GM18868 (cell line): Measurements from ENCODE around the gene FRG2.
"Not testable (repeated sequence)": the region's sequence is repeated elsewhere in the genome, so short reads cannot be mapped to it uniquely, and the experiment has no call there.

Source experiments
- ATAC-seq: cut with Tn5 transposase; IDR thresholded peaks from one replicate; pipeline ENCODE4 v1.9.1; 2021; ENCODE audit warnings: mild to moderate bottlenecking, moderate library complexity; ENCODE audit not compliant: unreplicated experiment

The FRG2 gene

GRCh38 chr4:190027156-190027555 lies at the start of gene FRG2:
Gene FRG2, minus strand, starts transcription at chr4:190027256. Its CDS starts 52 bp downstream, at chr4:190027204.
- not testable (repeated sequence) for ATAC-seq

DNA sequence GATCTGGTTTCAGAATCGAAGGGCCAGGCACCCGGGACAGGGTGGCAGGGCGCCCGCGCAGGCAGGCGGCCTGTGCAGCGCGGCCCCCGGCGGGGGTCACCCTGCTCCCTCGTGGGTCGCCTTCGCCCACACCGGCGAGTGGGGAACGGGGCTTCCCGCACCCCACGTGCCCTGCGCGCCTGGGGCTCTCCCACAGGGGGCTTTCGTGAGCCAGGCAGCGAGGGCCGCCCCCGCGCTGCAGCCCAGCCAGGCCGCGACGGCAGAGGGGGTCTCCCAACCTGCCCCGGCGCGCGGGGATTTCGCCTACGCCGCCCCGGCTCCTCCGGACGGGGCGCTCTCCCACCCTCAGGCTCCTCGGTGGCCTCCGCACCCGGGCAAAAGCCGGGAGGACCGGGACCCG lies 41.3 kb upstream of the FRG2 start:
- ATAC-seq: not testable (repeated sequence)

DNA sequence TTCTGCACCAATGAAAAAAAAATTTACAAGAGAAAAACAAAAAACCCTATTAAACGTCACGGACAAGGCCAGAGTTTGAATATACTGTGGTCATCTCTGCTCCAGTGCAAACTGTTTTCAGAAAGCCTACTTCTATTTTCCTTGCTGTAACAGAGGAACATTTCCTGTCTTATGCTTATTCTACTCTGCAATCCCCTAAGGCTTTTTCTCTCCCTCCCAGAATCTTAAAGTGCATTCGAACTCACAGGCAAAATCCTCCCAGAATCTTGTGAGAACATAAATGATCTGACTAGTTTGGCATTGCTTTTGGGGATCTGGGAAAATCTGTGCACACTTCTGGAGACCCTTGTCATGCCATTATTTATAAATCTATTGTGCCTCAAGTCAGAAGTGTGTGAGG lies 37.7 kb upstream of the FRG2 start:
- not testable (repeated sequence) for ATAC-seq

GRCh38 chr4:190064342-190064741 lies 37.3 kb upstream of the FRG2 start, which contains the start of gene DBET:
Gene DBET, plus strand, starts transcription at chr4:190064502.
- not testable (repeated sequence) for ATAC-seq

DNA sequence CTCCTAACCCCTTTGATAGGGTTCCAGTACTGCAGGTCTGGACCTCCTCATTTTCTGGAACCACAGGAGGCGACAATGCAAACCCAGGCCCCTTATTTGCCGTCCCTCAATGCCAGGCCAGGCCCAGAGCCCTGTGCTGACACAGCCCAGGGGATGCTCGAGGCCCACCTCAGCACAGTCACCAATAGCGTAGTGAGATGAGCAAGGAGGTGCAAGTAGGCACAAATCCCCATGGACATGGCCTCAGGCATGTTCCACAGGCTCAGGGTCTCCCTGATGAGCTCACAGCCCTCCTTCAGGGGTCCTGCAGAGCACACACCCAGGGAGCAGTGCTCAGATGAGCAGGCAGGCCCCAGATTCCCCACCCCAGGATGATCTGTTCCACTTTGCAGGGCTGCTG lies 31.9 kb upstream of the FRG2 start:
- ATAC-seq: not testable (repeated sequence)

DNA sequence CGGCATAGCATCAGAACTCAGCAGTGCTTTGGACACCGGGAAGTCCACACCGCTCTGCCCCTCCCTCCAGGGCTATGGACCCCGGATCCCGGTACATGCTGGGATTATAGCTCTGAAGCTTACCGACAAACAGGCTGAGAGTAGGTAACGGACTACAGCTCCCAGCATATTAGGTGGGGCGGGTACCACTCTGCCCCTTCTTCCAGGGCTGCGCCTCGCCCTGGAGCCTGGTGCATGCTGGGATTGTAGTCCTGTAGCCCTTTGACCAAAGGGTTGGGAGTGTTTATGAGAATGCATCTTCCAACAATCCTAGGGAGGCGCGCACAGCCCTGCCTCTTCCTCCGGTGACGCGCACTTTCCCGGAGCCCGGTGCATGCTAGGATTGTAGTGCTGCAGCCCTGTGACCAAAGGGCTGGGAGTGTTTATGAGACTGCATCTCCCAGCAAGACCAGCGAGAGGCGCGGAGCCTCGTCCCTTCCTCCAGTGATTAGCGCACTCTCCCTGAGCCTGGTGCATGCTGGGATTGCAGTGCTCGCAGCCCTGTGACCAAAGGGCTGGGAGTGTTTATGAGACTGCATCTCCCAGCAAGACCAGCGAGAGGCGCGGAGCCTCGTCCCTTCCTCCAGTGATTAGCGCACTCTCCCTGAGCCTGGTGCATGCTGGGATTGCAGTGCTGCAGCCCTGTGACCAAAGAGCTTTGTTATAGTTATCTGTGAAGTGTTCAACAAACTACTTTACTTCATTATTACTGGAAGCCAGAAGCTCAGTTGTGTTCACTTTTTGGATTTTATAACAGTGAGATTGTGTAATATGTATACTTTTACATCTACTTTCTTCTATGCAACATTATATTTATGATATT lies 22.6 kb upstream of the FRG2 start:
- not testable (repeated sequence) for ATAC-seq

DNA sequence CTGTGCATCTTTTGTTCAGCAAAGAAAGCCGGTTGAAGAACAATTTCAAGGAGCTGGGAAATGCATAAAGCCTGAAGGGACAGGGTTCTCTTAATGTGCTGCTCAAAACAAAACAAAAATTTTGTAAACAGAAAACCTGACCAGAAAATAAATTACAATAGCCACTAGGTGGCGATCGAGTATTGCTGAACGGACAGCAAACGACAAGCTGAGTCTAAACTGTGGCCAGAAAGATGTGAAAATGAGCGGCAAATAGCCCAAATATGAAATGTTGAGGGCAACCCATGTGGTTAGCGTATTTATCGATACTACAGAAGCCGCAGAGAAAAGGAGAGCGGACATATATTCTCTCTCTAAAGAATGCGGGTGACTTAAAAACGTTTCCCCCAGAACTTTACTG lies 20.6 kb upstream of the FRG2 start:
- not testable (repeated sequence) for ATAC-seq

- ATAC-seq: not testable (repeated sequence)
Observed at GRCh38 chr4:190040873-190041272, 13.8 kb upstream of the FRG2 start.

- not testable (repeated sequence) for ATAC-seq
Observed at GRCh38 chr4:190037704-190038388, 10.8 kb upstream of the FRG2 start.

DNA sequence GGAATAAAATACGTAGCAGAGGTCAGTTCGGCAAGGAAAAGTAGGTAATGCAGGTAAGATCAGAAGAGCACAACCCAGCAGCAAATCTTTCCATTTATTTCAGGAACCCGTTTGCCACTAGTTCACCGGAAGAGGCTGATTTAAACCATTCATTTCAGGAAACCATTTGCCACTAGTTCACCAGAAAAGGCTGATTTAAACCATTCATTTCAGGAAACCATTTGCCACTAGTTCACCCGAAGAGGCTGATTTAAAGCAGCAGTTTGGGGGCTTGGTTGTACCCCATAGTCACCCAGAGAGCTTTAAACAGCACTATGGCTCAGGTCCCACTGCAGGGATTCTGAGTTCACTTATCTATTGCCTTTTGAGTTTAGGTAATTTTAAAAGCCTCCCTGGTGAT lies 4.2 kb upstream of the FRG2 start:
- ATAC-seq: not testable (repeated sequence)

DNA sequence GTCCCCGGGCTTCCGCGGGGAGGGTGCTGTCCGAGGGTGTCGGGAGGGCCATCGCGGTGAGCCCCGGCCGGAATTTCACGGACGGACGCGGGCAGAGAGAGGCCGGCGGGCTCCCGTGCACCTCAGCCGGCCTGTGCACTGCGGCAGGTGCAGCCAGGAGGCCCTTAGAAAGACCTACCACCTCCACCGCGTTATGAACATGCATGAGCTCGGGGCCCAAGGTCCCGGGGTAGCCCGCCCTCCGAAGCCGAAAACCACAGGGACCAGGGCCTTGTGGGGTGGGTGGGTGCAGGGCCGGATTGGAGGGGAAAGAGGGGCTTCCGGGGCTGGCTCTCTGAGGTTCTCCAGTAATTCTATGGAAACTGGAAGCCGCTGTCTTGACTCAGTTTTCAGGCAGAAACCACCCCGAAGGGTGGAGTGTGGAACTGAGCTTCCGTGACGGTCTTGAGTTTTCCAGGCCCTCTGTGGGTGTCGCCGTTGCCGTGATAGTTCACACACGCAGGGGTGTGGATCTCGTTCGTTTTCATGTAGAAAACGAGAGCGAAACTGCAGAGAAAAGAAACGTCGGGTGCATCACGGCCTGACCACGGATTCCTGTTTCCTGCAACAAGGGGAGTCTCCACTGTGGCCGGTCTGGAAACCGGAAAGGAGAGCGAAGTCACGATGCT lies 4.3 kb downstream of the FRG2 start:
- not testable (repeated sequence) for ATAC-seq

- not testable (repeated sequence) for ATAC-seq
Observed at GRCh38 chr4:190021973-190022372, 5.1 kb downstream of the FRG2 start.

- ATAC-seq: no peak
Observed at GRCh38 chr4:190020790-190021717, 6.0 kb downstream of the FRG2 start.

GRCh38 chr4:190019859-190020463 lies 7.1 kb downstream of the FRG2 start:
- ATAC-seq: not testable (repeated sequence)

DNA sequence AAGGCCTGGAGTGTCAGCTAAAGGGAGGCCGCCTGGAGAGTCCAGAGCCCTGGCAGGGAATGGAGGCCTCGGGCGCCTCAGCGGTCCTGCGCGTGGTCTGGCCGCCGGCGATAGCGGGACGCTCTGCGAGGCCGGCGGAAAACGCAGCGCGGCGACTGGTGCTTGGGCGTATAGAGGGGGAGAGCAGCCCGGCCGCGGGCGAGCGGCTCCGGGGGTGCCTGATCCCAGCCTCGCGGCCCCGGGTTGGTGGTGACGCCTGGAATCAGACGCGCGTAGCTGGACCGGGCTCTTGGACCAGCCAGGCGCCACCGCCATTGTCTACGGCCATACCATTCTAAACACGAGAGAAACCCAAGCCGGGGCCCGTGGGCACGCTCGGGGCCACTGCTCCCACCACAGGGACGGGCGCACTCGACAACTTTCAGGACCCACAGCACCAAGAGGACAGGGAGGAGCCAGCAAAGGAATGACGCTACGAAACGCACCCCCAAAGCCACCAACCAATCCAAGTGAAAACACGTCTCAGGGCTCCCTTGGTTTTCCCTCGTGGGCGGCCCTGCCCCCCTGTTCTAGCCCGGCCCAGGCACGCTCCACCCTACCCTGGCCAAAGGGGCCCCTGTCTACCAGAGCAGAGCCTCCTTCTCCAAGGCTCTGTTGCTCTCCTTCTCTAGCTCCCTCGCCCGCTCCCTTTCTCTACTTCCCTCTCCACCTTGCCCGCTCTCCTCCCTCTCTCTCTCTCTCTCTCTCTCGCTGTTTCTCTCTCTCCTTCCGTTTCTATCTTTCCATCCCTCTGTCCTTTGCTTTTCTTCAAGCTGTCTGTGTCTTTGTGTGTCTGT lies 7.8 kb downstream of the FRG2 start:
- ATAC-seq: no peak

DNA sequence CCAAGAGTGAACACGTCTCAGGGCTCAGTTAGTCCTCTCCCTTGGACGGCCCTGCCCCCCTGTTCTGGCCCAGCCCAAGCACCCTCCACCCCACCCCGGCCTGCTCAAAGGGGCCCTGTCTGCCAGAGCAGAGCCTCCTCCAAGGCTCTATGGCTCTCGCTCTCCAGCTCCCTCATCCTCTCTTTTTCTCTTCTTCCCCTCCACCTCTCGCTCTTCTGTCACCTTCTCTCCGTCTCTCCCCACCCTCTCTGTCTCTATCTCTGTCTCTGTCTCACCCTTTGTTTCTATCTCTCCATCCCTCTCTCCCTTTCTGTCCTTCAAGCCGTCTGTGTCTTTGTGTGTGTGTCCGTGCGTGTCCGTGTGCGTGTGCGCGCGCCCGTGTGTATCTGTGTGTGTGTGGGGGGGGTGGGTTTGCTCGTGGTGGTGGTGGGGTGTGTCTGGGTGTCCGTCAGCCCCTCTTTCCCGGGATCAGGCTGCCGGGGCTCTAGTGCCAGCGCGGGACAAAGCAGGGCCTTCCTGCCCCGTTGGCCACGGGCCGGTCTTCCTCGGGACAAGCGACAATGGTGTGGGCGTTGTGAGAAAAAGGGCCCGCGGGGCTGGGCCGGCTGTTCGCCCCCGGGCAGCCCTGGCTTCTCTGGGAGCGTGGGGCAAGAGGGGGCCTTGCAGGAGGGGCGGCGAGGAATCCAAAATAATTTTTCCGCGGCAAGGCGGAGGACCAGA lies 8.7 kb downstream of the FRG2 start:
- no peak for ATAC-seq

DNA sequence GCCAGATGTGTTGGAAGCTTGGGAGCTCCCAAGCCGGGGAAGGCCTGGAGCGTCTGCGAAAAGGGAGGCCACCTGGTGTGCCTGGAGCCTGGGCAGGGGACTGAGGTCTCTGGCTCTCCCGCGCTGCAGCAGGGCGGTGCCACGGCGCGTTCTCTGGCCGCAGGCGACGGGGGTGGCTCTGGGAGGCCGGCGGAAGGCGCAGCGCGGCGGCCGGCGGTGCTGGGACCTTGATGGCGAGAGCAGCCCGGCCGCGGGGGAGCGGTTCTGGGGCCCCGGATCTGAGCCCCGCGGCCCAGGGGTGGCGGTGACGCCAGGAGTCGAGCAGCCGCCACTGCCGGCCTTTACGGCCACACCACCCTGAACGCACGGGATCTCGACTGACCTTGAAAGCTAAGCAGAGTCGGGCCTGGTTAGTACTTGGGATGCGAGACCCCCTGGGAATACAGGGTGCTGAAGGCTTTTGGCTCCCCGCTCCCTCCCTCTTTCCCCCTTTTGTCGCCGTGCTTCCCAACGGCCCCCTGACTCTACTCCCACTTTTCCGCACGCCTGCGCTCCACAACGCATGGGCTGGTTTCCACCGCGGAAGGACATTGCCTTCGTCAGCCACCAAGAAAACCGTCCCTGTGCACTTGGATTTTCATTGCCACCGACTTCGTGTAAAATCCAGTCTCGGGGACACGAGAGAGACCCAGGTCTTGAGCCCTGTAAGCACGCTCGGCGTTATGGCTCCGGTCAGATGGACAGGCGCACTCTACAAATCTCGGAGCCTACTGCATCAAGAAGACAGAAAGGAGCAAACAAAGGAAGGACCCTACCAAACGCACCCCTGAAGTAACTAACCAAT lies 9.5 kb downstream of the FRG2 start:
- ATAC-seq: no peak
